ENCODE data around the gene CPS1. TPM values are rescaled to one million over a fixed set of nuclear protein-coding genes. Genes with fewer than 3 reads are reported as not detected.

CPS1 gene
- total RNA-seq, 2 experiments from 2014 or later, result 1.2 to 1.3 TPM

Other genes with a start within 250 kb of the CPS1 start
- not detected for gene MYL1, start 241.4 kb upstream of the CPS1 start, total RNA-seq
- gene LANCL1, start 79.8 kb upstream of the CPS1 start, total RNA-seq, result 10 to 100 TPM; 31.7 to 31.9 TPM